Fibroblast of villous mesenchyme (primary cell): ENCODE results near the gene RUVBL2. TPM values are rescaled to one million over a fixed set of nuclear protein-coding genes. Genes with fewer than 3 reads are reported as not detected.

Experiments used
- DNase-seq: peaks from one replicate; pipeline ENCODE4 v3.0.0-alpha.2; 2010; ENCODE audit warnings: low read depth
- H3K4me3 ChIP-seq: 2 replicates; pipeline ENCODE4 v1.5.1; 2011; ENCODE audit warnings: low read depth, mild to moderate bottlenecking, low read length
- CTCF ChIP-seq: IDR thresholded peaks from 2 replicates; pipeline ENCODE4 v1.5.1; 2012; ENCODE audit warnings: low read depth, mild to moderate bottlenecking, low read length; ENCODE audit not compliant: insufficient read depth
- total RNA-seq: library from RNA; depleted of rRNA; stranded (reverse); fragments of >200 nt; gene quantifications from 2 replicates; pipeline ENCODE4 v1.2.3, GENCODE V29; 2012

Gene RUVBL2
- total RNA-seq, 1 donor: 176 TPM

- no peak for TF ChIP-seq CTCF
- DNase-seq: no peak
Measured at GRCh38 chr19:48968179-48968661, 25.5 kb upstream of the RUVBL2 start.

GRCh38 chr19:48968813-48969218 lies 24.9 kb upstream of the RUVBL2 start:
- no peak for DNase-seq
- TF ChIP-seq CTCF: no peak
- no peak overlapping the region for H3K4me3 ChIP-seq

More at GRCh38 chr19:48968179-48968661, 25.5 kb upstream of the RUVBL2 start:
- H3K4me3 ChIP-seq: no peak overlapping the region

- TF ChIP-seq CTCF: no peak
- no peak for DNase-seq
- no peak overlapping the region for H3K4me3 ChIP-seq
Measured at GRCh38 chr19:48969276-48970138, 24.2 kb upstream of the RUVBL2 start.

- DNase-seq: no peak
Measured at GRCh38 chr19:48970139-48970766, 23.4 kb upstream of the RUVBL2 start.

GRCh38 chr19:48970923-48971395 lies 22.7 kb upstream of the RUVBL2 start:
- peak; percentile 84 for DNase-seq
- no peak overlapping the region for H3K4me3 ChIP-seq
- peak; percentile 94 for TF ChIP-seq CTCF

More at GRCh38 chr19:48970139-48970766, 23.4 kb upstream of the RUVBL2 start:
- TF ChIP-seq CTCF: no peak
- no peak overlapping the region for H3K4me3 ChIP-seq

- DNase-seq: no peak
- no peak overlapping the region for H3K4me3 ChIP-seq
- TF ChIP-seq CTCF: peak; percentile 18
Measured at GRCh38 chr19:48975947-48976847, 17.5 kb upstream of the RUVBL2 start.
